Adrenal gland (tissue), 12 donors: ENCODE results near the gene SIRT3. TPM values are rescaled to one million over a fixed set of nuclear protein-coding genes. Genes with fewer than 3 reads are reported as not detected.

Experiments used
- DNase-seq, 7 donors: peaks; one replicate each; pipeline ENCODE4 v3.0.0-alpha.2; 2019 to 2020
- H3K27ac ChIP-seq, 5 donors: fragments of 200-600 bp; sonication (generic) in 4 of 5; 1 replicate in 3 of 5; 2 replicates in 2 of 5; pipeline versions ENCODE4 v1.5.1 to v1.8.0; 2016 to 2020; ENCODE audit warnings: mild to moderate bottlenecking in 1 of 5
- H3K27me3 ChIP-seq: fragments of 200-600 bp; 2 replicates; pipeline ENCODE4 v1.8.0; 2021
- H3K36me3 ChIP-seq, 2 donors: fragments of 200-600 bp; replicated peaks in 1 of 2; 1 replicate in 1 of 2; 2 replicates in 1 of 2; pipeline versions ENCODE4 v1.5.1 to v1.8.0; 2018 to 2022
- H3K4me1 ChIP-seq, 2 donors: fragments of 200-600 bp; replicated peaks in 1 of 2; 1 replicate in 1 of 2; 2 replicates in 1 of 2; pipeline versions ENCODE4 v1.5.1 to v1.8.0; 2018 to 2021
- H3K4me3 ChIP-seq, 4 donors: fragments of 200-600 bp; sonication (generic) in 3 of 4; one replicate each; pipeline ENCODE4 v1.5.1; 2016 to 2018
- H3K9me3 ChIP-seq, 3 donors: fragments of 200-600 bp; sonication (generic) in 1 of 3; replicated peaks in 1 of 3; 1 replicate in 2 of 3; 2 replicates in 1 of 3; pipeline versions ENCODE4 v1.5.1 to v1.8.0; 2016 to 2021
- POLR2A ChIP-seq, 2 donors: fragments of 450-650 bp; IDR thresholded peaks; one replicate each; pipeline ENCODE4 v1.6.1; 2017; ENCODE audit warnings: antibody characterized with exemption in 2 of 2, mild to moderate bottlenecking in 2 of 2, moderate library complexity in 1 of 2
- WGBS, 4 donors: extraction: QIAGEN DNeasy Blood & Tissue Kit in 2 of 4; methylation state at CpG; one replicate each; pipeline versions ENCODE4 v1.1.5 to v1.1.7; 2013 to 2017; 5-methylcytosine and 5-hydroxymethylcytosine counted together
- intact Hi-C, 2 donors: fragments of 100-400 bp; cut with DNase I; formaldehyde crosslinking; loops; one replicate each; pipeline versions ENCODE4 v1.14.1 to v1.15.0; 2022 to 2023
- polyA plus RNA-seq, 3 donors: library from polyadenylated mRNA; stranded (reverse); fragments of 200-250 nt in 2 of 3; fragments of 350-450 nt in 1 of 3; fragmentation: Illumina TruSeq in 1 of 3; extraction: RNeasy Lipid Tissue Mini Kit (QIAGEN cat#74804) in 1 of 3; gene quantifications; one replicate each; pipeline ENCODE4 v1.2.3, GENCODE V29; 2013 to 2014
- total RNA-seq, 9 donors: library from RNA; depleted of rRNA in 4 of 9; stranded (reverse); fragments of >200 nt in 4 of 9; fragments of 120-200 nt in 1 of 9; fragmentation: NEBNext Ultra II Directional in 1 of 9; extraction: Animal tissue kit (Norgen Biotek cat#: 25700) in 1 of 9; gene quantifications; one replicate each; pipeline versions ENCODE4 v1.1.0 to v1.2.4, GENCODE V29; 2013 to 2023
- TF ChIP-seq, protein P1 (sequence below), 6 experiments: fragments of 450-650 bp in 4 of 6; fragments of 200-600 bp in 2 of 6; sonication (generic) in 1 of 6; IDR thresholded peaks; 1 replicate in 5 of 6; 2 replicates in 1 of 6; pipeline versions ENCODE4 v1.5.1 to v1.8.0; 2016 to 2021; ENCODE audit warnings: antibody characterized with exemption in 6 of 6, mild to moderate bottlenecking in 2 of 6, moderate library complexity in 1 of 6
- donor health status: healthy with polysubstance abuse.
- donor health status: Bipolar disorder and iron deficiency.
- donor health status: DM: yes; HTN: yes; CAD: no.
- donor health status: DM: no; HTN: no; CAD: no.
- donor health status: DM: no; HTN: no; CAD: no.
- donor health status: DM: yes; HTN: yes; CAD: no.

The SIRT3 gene
- total and polyA plus RNA-seq, 12 donors = 13.8 to 30.6 (median 23.7) TPM

DNA sequence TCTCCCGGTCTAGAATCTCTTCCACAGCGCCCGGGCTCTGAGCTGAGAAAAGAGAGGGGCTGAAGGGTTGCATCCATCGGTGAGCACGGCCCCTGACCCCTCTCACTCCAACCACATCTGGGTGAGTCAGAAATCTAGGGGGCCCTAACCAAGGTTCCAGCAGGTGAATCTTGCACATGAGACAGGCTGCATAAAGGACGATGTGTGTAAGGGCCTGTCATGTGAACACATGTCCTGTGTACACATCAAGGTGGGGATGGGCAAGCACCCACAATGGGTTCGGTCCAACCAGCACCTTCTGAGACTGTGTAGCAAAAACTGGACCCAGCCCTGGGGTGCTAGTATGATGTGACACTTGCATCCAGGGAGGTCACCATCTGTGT lies 30.1 kb downstream of the SIRT3 start:
- TF ChIP-seq, protein P1, sequence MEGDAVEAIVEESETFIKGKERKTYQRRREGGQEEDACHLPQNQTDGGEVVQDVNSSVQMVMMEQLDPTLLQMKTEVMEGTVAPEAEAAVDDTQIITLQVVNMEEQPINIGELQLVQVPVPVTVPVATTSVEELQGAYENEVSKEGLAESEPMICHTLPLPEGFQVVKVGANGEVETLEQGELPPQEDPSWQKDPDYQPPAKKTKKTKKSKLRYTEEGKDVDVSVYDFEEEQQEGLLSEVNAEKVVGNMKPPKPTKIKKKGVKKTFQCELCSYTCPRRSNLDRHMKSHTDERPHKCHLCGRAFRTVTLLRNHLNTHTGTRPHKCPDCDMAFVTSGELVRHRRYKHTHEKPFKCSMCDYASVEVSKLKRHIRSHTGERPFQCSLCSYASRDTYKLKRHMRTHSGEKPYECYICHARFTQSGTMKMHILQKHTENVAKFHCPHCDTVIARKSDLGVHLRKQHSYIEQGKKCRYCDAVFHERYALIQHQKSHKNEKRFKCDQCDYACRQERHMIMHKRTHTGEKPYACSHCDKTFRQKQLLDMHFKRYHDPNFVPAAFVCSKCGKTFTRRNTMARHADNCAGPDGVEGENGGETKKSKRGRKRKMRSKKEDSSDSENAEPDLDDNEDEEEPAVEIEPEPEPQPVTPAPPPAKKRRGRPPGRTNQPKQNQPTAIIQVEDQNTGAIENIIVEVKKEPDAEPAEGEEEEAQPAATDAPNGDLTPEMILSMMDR (IDR thresholded peaks at IDR 0.05) = no peak
- no peak for TF ChIP-seq POLR2A (IDR thresholded peaks at IDR 0.05)
- WGBS, 4 donors = 68 to 85% (median 78%) methylated on average over 6 to 7 of the region's 7 CpGs
- Histone ChIP-seq H3K36me3 (peaks cover 0 to 47% of the 10 kb centered on the region in 2 donors), H3K27me3 (no peaks in the 10 kb centered on the region), H3K9me3 (no peaks in the 10 kb centered on the region), H3K4me1 (peaks cover 19 to 51% of the 10 kb centered on the region in 2 donors), H3K4me3 (peak overlapping the region in 2 of 4 donors; percentile 92 to 98), H3K27ac (peak overlapping the region in 1 of 5 donors; percentile 99)
- peak in 3 of 7 donors; percentile 23 to 58 (median 28) for DNase-seq
- intact Hi-C loops = no loop called here

GRCh38 chr11:205221-206001 lies 30.7 kb downstream of the SIRT3 start:
- Histone ChIP-seq H3K36me3 (peaks cover 0 to 43% of the 10 kb centered on the region in 2 donors), H3K27ac (no peak overlapping the region), H3K4me3 (peak overlapping the region in 1 of 4 donors; percentile 92), H3K9me3 (no peaks in the 10 kb centered on the region), H3K27me3 (no peaks in the 10 kb centered on the region), H3K4me1 (peaks cover 19 to 48% of the 10 kb centered on the region in 2 donors)
- WGBS, 4 donors = 87 to 91% (median 88%) methylated on average over 15 to 16 of the region's 16 CpGs
- TF ChIP-seq POLR2A (IDR thresholded peaks at IDR 0.05) = no peak
- TF ChIP-seq, protein P1 (IDR thresholded peaks at IDR 0.05) = no peak
- intact Hi-C loops = no loop called here
- peak in 2 of 7 donors; percentile 10 to 51 for DNase-seq

- Histone ChIP-seq H3K9me3 (no peaks in the 10 kb centered on the region), H3K27ac (no peak overlapping the region), H3K4me3 (no peak overlapping the region), H3K36me3 (peaks cover 0 to 36% of the 10 kb centered on the region in 2 donors), H3K4me1 (peaks cover 13 to 40% of the 10 kb centered on the region in 2 donors), H3K27me3 (no peaks in the 10 kb centered on the region)
- intact Hi-C loops = no loop called here
- DNase-seq = peak in 2 of 7 donors; percentile 21 to 51
- no peak for TF ChIP-seq POLR2A (IDR thresholded peaks at IDR 0.05)
- TF ChIP-seq, protein P1 (IDR thresholded peaks at IDR 0.05) = no peak
- WGBS, 4 donors = 67 to 84% (median 79%) methylated on average over 6 to 12 of the region's 12 CpGs
These were observed 31.5 kb downstream of the SIRT3 start for GRCh38 chr11:204587-205109.

DNA sequence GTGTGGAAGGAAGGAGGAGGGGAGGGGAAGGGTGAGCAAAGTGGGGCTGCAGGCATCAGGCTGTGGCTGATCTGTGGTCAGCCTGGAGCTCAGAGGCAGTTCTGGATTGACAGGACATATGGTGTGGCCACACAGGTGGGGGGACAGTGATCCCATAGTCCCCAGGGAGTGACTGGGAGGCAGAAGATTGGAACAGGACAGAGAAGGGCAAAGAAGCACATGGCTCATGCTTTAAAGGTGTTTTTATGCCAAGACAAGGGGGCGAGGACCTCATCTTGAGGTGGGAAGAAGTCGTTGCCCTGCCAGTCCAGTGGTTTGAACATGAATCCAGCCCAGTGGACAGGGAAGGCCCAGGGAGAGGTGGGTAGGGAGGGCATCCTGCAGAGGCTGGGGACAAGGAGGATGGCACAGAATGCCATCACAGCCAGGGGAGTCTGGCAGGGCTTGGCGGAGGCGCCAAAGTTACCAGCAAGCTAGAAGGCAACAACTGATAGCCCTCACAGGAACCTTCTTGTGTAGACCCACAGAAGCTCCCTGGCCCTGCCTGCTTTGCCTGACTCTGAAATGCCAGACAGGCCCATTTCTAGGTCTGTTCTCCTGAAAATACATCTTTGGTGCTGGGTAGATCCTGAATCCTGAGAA lies 32.1 kb downstream of the SIRT3 start:
- Histone ChIP-seq H3K4me3 (no peak overlapping the region), H3K4me1 (peaks cover 8 to 34% of the 10 kb centered on the region in 2 donors), H3K27ac (no peak overlapping the region), H3K9me3 (no peaks in the 10 kb centered on the region), H3K36me3 (peaks cover 0 to 33% of the 10 kb centered on the region in 2 donors), H3K27me3 (no peaks in the 10 kb centered on the region)
- peak in 2 of 7 donors; percentile 10 to 52 for DNase-seq
- WGBS, 4 donors = 81 to 98% (median 94%) methylated on average over 4 of the region's 4 CpGs
- intact Hi-C loops = no loop called here
- TF ChIP-seq POLR2A (IDR thresholded peaks at IDR 0.05) = no peak
- TF ChIP-seq, protein P1 (IDR thresholded peaks at IDR 0.05) = no peak
